Measurements from ENCODE around the gene PGGHG. TPM values are rescaled to one million over a fixed set of nuclear protein-coding genes. Genes with fewer than 3 reads are reported as not detected.

The PGGHG gene
- total RNA-seq, 6 experiments from 2014 or later = 7.7 to 110 (median 13.8) TPM

DNA sequence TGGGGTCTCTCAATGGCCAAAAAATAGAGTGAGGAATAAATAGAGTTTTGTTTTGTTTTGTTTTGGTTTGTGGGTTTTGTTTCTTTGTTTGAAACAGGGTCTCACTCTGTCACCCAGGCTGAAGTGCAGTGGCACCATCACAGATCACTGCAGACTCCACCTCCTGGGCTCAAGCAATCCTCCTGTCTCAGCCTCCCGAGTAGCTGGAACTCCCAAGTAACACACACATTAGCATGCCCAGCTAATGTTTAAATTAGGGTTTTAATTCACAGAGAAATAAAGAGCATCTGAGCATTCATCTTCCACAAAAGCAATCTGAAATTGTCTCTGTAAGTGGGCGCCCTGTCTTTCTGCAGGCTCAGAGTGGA lies 40.9 kb downstream of the PGGHG start:
- ATAC-seq (no peak), DNase-seq (peak in 1 of 3 donors; percentile 24)
- Histone ChIP-seq H3K27me3 (no peaks in the 10 kb centered on the region), H3K4me3 (no peak overlapping the region), H3K9me3 (no peaks in the 10 kb centered on the region), H3K36me3 (no peaks in the 10 kb centered on the region), H3K27ac (peak overlapping the region in 1 of 3 donors; percentile 37), H3K4me1 (peaks cover 0 to 20% (median 9%) of the 10 kb centered on the region in 4 donors)
- 81% methylated on average over 2 of the region's 2 CpGs for WGBS (ENCODE audit: insufficient coverage, low coverage, low lambda C conversion rate, missing lambda C conversion rate)
- intact Hi-C loops (cut with DNase I) = no loop called here
- TF ChIP-seq, protein P1, sequence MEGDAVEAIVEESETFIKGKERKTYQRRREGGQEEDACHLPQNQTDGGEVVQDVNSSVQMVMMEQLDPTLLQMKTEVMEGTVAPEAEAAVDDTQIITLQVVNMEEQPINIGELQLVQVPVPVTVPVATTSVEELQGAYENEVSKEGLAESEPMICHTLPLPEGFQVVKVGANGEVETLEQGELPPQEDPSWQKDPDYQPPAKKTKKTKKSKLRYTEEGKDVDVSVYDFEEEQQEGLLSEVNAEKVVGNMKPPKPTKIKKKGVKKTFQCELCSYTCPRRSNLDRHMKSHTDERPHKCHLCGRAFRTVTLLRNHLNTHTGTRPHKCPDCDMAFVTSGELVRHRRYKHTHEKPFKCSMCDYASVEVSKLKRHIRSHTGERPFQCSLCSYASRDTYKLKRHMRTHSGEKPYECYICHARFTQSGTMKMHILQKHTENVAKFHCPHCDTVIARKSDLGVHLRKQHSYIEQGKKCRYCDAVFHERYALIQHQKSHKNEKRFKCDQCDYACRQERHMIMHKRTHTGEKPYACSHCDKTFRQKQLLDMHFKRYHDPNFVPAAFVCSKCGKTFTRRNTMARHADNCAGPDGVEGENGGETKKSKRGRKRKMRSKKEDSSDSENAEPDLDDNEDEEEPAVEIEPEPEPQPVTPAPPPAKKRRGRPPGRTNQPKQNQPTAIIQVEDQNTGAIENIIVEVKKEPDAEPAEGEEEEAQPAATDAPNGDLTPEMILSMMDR (IDR thresholded peaks at IDR 0.05) = no peak
- no peak for TF ChIP-seq POLR2A (IDR thresholded peaks at IDR 0.05)

DNA sequence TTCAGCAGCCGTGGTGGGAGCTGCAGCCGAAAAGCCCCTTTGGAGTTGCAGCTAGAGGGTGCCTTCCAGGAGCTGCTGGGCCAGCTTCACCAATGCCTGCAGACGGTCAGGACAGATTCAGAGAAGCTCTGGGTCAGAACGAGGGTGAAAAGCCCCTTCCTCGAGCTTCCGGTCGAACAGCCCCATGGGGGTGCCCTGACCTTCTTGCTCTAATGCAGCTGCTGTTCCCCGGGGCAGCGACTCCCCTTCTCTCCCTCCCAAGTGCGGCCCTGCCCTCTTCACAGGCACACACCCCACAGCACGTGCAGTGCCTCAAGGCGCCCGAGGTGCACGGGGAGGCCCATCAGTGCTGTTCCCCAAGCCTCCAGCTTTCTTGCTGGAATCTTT lies 41.4 kb downstream of the PGGHG start:
- no peak for TF ChIP-seq POLR2A (IDR thresholded peaks at IDR 0.05)
- TF ChIP-seq, protein P1 (IDR thresholded peaks at IDR 0.05) = no peak
- no peak overlapping the region for H3K27ac ChIP-seq
- ATAC-seq (no peak), DNase-seq (peak in 1 of 3 donors; percentile 48)
- no peaks in the 10 kb centered on the region for H3K9me3 ChIP-seq
- H3K27me3 ChIP-seq = no peaks in the 10 kb centered on the region
- no peaks in the 10 kb centered on the region for H3K36me3 ChIP-seq
- no peak overlapping the region for H3K4me3 ChIP-seq
- intact Hi-C loops (cut with DNase I) = no loop called here
- peaks cover 0 to 20% (median 9%) of the 10 kb centered on the region in 4 donors for H3K4me1 ChIP-seq
- 81% methylated on average over 3 of the region's 14 CpGs for WGBS (ENCODE audit: insufficient coverage, low coverage, low lambda C conversion rate, missing lambda C conversion rate)

DNA sequence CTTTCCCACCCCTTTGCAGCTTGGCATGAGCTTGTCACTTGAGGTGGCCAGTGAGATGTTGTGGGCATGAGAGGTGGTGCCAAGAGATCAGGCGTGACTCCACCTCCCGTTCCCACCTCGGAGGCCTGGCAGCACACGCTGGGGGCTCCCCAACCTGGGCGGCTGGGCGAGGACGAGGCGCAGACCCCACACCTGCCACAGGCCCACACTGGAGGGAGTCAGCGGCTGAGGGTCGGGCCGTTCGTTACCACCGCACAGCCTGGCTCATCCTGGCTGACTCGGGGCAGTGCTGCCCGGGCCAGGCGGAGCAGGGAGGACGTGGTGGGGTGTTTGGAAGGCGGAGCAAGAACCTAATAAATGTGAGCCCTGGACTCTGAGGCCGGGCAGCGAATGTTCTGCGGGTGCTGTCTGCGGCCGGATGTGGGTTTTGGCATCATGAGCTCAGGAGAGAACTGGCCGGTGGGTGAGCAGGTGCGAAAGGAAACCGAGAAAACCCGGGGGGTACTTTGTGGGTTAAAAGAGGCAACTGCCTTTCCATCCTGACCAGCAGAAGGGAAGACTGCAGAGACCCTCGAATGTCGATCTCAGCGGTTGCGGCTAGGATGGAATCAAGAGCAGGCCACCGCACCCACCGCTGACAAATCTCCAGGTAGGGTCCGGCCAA lies 41.9 kb downstream of the PGGHG start:
- no peak overlapping the region for H3K4me3 ChIP-seq
- no peak overlapping the region for H3K27ac ChIP-seq
- ATAC-seq (no peak), DNase-seq (peak in 1 of 3 donors; percentile 46)
- no peaks in the 10 kb centered on the region for H3K36me3 ChIP-seq
- no peaks in the 10 kb centered on the region for H3K27me3 ChIP-seq
- no peaks in the 10 kb centered on the region for H3K9me3 ChIP-seq
- no peak for TF ChIP-seq POLR2A (IDR thresholded peaks at IDR 0.05)
- TF ChIP-seq, protein P1 (IDR thresholded peaks at IDR 0.05) = no peak
- intact Hi-C loops (cut with DNase I) = no loop called here
- H3K4me1 ChIP-seq = peaks cover 0 to 20% (median 9%) of the 10 kb centered on the region in 4 donors
- 66% methylated on average over 23 of the region's 34 CpGs for WGBS (ENCODE audit: insufficient coverage, low coverage, low lambda C conversion rate, missing lambda C conversion rate)

DNA sequence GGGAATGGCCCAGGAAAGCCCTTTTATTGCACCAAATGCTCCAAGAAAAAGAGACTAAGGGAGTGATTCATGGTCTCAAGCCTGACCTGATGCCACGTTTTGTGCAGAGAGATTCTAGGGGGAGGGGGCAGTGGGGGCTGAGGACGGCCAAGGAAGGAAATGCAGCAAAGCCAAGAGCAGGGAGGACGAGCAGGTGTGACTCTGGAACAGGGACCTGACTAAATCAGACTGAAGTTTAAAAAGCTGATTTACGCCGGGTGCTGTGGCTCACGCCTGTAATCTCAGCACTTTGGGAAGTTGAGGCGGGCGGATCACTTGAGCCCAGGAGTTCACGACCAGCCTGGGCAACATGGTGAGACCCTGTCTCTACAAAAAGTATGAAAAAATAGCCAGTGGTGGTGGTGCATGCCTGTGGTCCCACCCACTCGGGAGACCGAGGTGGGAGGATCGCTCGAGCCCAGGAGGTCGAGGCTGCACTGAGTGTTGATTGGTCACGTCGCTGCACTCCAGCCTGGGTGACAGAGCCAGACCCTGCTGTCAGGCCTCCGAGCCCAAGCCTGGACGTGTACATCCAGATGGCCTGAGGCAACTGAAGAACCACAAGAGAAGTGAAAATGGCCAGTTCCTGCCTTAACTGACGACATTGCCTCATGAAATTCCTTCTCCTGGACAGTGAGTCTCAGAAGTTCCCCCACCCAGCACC lies 42.6 kb downstream of the PGGHG start:
- Histone ChIP-seq H3K9me3 (no peaks in the 10 kb centered on the region), H3K4me1 (peaks cover 0 to 21% (median 8%) of the 10 kb centered on the region in 4 donors), H3K4me3 (no peak overlapping the region), H3K36me3 (no peaks in the 10 kb centered on the region), H3K27ac (no peak overlapping the region), H3K27me3 (no peaks in the 10 kb centered on the region)
- WGBS (ENCODE audit: insufficient coverage, low coverage, low lambda C conversion rate, missing lambda C conversion rate) = 74% methylated on average over 5 of the region's 19 CpGs
- TF ChIP-seq, protein P1 (IDR thresholded peaks at IDR 0.05) = no peak
- TF ChIP-seq POLR2A (IDR thresholded peaks at IDR 0.05) = no peak
- no peak for ATAC-seq
- peak in 1 of 3 donors; percentile 38 for DNase-seq
- intact Hi-C loops (cut with DNase I) = no loop called here

Measured in right lobe of liver (tissue), 6 donors.